HepG2 (cell line): Measurements from ENCODE around the gene DNAJA3. TPM values are rescaled to one million over a fixed set of nuclear protein-coding genes. Genes with fewer than 3 reads are reported as not detected.

ENCODE experiments used
- CENPX ChIP-seq: sonication (generic); formaldehyde crosslinking; IDR thresholded peaks from 2 replicates; pipeline ENCODE4 v1.9.0; 2021; ENCODE audit warnings: mild to moderate bottlenecking, missing genetic modification reagents, moderate library complexity
- FOXA3 ChIP-seq: IDR thresholded peaks from 2 replicates; pipeline ENCODE4 v1.6.1; 2016; ENCODE audit warnings: missing genetic modification reagents, missing compliant biosample characterization
- KIAA2018 ChIP-seq: sonication (generic); formaldehyde crosslinking; IDR thresholded peaks from 2 replicates; pipeline ENCODE4 v1.5.0; 2020; ENCODE audit warnings: mild to moderate bottlenecking, missing genetic modification reagents, borderline replicate concordance
- RNF2 ChIP-seq: fragments of 450-650 bp; conservative IDR thresholded peaks from 2 replicates; pipeline ENCODE4 v1.6.1; 2016; ENCODE audit warnings: low read depth
- ZBTB34 ChIP-seq: sonication (generic); formaldehyde crosslinking; IDR thresholded peaks from 2 replicates; pipeline ENCODE4 v1.8.0; 2022; ENCODE audit warnings: mild to moderate bottlenecking, missing genetic modification reagents
- ZNF773 ChIP-seq: sonication (generic); formaldehyde crosslinking; IDR thresholded peaks from 2 replicates; pipeline ENCODE4 v1.4.0; 2020; ENCODE audit warnings: missing genetic modification reagents, borderline replicate concordance
- ZNF83 ChIP-seq: sonication (generic); formaldehyde crosslinking; IDR thresholded peaks from 2 replicates; pipeline ENCODE4 v1.4.0; 2020; ENCODE audit warnings: missing genetic modification reagents, mild to moderate bottlenecking, borderline replicate concordance
- polyA plus RNA-seq, 8 experiments: library from polyadenylated mRNA; depleted of rRNA in 3 of 8; stranded (reverse) in 7 of 8; unstranded in 1 of 8; fragments of >200 nt; fragmentation: Illumina TruSeq in 4 of 8; extraction: Trizol in 4 of 8; gene quantifications; 2 replicates each; pipeline versions ENCODE4 v1.2.1 to v1.2.3, GENCODE V29; 2011 to 2016; ENCODE audit warnings: low read depth in 4 of 8, missing spikeins in 1 of 8, mixed read lengths in 1 of 8; ENCODE audit not compliant: insufficient read depth in 1 of 8
- total RNA-seq, 5 experiments: library from RNA; depleted of rRNA; stranded (reverse); fragments of >200 nt; fragmentation: Illumina TruSeq; extraction: Trizol; gene quantifications; 2 replicates each; pipeline ENCODE4 v1.2.3, GENCODE V29; 2016; ENCODE audit warnings: low read depth in 1 of 5
- TF ChIP-seq, protein P1 (sequence below): sonication (generic); formaldehyde crosslinking; IDR thresholded peaks from 2 replicates; pipeline ENCODE4 v1.8.0; 2022; ENCODE audit warnings: missing genetic modification reagents, mild to moderate bottlenecking, inconsistent platforms, borderline replicate concordance
- TF ChIP-seq, protein P2 (sequence below): sonication (generic); formaldehyde crosslinking; IDR thresholded peaks from 2 replicates; pipeline ENCODE4 v1.4.0; 2020; ENCODE audit warnings: missing genetic modification reagents

Gene DNAJA3
- total and polyA plus RNA-seq, 2 of the 13 experiments (the other 11 are each of a cell fraction or from before 2014, with no cell fraction given), result 77.0 to 83.3 TPM

DNA sequence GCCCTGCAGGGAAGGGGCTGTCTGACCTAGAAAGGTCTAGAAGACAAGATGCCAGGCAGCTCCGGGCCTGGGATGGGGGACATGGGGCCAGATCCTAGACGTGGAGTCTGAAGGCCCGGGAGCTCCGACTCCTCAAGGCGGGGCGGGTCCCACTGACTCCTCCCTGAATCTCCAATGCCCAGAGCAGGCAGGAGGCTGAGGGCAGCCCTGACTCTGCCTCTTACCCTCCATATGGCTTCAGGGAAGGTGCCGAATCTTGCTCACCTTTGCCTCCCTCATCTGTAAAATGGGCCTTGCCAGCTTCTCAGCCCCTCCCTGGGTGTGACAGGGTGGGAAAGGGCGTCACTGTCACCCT is 39.2 kb upstream of the DNAJA3 start (continued):
- TF ChIP-seq, protein P1, sequence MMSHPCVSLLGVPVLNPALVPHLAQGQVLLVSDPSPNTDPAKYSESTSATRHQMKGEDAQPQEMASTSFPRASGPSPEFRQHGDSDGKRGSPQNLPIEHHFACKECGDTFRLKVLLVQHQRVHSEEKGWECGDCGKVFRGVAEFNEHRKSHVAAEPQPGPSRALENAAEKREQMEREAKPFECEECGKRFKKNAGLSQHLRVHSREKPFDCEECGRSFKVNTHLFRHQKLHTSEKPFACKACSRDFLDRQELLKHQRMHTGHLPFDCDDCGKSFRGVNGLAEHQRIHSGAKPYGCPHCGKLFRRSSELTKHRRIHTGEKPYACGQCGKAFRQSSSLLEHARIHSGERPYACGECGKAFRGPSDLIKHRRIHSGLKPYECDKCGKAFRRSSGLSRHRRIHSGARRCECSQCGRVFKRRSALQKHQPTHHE (CRISPR knock-in tag), result no peak
- TF ChIP-seq FOXA3 (CRISPR knock-in tag) (no peak), CENPX (CRISPR knock-in tag) (no peak), ZBTB34 (CRISPR knock-in tag) (no peak), KIAA2018 (CRISPR knock-in tag) (no peak), RNF2 (no peak), ZNF83 (no peak), ZNF773 (CRISPR knock-in tag) (no peak)
- TF ChIP-seq, protein P2, sequence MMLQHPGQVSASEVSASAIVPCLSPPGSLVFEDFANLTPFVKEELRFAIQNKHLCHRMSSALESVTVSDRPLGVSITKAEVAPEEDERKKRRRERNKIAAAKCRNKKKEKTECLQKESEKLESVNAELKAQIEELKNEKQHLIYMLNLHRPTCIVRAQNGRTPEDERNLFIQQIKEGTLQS, result no peak
